GM19324 (cell line): ENCODE results near the gene INPP5K.
"Not testable (repeated sequence)": the region's sequence is repeated elsewhere in the genome, so short reads cannot be mapped to it uniquely, and the experiment has no call there.

ENCODE experiments used
- ATAC-seq: cut with Tn5 transposase; IDR thresholded peaks from one replicate; pipeline ENCODE4 v1.9.1; 2021; ENCODE audit warnings: mild to moderate bottlenecking, moderate library complexity; ENCODE audit not compliant: unreplicated experiment, low FRiP score

INPP5K gene

DNA sequence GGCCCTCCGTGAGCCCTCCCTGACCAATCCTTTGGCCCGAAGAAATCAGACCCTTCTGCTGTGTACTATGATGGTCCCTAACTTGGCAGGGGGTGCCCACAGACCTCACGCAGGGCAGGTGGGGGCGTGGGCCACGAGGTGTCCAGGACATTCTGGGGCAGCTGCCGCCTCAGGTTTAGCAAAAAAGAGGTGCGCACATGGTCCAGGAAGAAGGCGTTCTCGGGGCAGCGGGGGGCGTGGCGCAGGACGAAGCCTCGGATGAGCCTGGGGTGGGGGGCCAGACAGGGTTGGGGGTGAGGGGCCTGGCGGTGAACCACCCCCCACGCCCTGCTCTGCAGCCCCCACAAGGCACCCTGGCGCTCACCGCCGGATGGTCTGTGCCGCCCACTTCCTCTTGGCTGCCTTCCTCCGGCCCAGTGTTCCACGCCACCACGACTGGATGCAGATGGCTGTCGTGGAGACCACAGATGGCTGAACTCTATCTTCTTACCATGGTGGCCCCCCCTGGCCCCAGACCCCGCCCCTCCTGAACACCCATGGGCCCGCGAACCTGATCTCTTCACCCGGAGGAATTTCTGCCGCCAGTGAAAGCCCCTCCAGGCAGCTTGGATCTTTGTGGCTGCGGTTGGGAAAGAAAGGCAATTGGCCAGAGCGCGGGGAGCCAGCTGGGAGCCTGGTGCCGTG is 46.2 kb downstream of the INPP5K start:
- ATAC-seq = no peak

DNA sequence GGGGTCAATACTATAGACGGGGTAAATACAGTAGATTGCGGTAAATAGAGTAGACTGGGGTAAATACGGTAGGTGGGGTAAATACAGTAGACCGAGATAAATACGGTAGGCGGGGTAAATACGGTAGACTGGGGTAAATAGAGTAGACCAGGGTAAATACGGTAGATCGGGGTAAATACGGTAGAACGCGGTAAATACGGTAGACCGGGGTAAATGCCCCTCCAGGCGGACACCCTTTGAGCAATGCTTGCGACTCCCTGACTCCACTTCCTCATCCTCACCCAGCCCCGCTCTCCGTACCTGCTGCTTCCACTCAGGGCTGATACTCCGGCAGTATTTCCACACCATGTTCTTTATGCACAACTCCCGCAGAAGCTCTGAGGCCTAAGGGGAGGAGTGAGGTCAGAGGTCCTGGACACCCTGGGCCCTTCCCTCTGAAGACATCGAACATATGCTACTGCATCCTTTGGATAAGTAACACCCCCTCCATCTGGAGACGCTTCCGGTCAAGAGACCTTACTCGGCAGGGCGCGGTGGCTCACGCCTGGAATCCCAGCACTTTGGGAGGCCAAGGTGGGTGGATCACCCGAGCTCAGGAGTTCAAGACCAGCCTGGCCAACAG is 47.1 kb downstream of the INPP5K start:
- no peak for ATAC-seq

- no peak for ATAC-seq
These were observed 48.4 kb downstream of the INPP5K start for GRCh38 chr17:1467898-1468492.

DNA sequence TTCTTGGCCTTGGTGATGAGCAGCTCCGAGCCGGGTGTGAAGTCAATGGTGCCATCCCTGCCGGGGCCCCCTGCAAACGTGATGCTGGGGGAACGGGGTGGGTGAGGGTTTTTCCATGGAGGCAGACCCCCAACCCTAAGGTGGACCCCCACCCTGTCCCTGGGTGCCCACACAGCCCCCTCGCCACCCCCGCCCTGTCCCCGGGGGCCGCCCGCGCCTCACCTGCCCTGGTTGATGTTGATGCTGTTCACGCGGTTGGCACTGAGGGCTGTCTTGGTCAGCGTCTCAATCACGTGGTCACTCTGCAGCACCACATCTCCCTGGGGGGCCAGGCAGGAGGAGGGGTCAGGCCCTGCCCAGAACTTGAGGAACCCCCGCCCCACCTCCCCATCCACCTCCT is 49.2 kb downstream of the INPP5K start:
- ATAC-seq = no peak

GRCh38 chr17:1464186-1464585 is 52.2 kb downstream of the INPP5K start:
- ATAC-seq = no peak

DNA sequence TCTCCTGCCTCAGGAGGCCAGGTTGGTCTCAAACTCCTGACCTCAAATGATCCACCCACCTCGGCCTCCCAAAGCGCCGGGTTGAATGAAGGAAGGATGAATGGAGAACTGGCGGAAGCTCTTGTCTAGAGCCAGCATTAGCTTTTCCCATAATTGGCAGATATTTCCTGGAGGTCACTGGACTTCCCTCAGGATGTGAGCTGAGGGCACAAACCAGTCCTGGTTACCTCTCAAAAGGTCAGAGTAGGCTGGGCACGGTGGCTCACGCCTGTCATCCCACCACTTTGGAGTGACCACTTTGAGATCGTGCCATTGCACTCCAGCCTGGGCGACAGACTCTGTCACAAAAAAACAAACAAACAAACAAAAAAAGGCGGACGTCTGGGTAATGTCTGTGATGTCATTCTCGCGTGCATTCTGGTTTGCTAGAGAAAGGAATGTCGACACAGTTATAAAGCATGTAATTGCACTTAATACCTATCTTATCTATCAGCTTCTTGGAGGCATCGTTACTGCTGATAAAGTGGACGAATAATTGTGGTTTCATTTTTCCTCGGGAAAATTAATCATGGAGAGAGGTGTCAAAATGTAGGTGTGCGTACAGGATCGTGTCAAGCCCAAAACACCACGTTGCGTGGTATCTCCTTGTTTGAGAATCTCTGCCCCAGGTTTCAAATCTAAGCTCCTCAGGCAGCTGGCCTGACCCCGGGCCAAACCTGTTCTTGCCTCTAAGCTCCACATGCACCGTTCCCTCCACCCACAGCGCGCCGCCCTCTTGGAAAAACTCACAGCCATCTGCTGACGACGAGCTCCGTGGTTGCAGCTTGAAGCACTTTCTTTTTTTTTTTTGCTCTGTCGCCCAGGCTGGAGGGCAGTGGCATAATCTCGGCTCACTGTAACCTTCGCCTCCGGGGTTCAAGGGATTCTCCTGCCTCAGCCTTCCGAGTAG is 54.0 kb downstream of the INPP5K start:
- no peak for ATAC-seq

GRCh38 chr17:1461198-1461944 is 55.0 kb downstream of the INPP5K start:
- no peak for ATAC-seq

DNA sequence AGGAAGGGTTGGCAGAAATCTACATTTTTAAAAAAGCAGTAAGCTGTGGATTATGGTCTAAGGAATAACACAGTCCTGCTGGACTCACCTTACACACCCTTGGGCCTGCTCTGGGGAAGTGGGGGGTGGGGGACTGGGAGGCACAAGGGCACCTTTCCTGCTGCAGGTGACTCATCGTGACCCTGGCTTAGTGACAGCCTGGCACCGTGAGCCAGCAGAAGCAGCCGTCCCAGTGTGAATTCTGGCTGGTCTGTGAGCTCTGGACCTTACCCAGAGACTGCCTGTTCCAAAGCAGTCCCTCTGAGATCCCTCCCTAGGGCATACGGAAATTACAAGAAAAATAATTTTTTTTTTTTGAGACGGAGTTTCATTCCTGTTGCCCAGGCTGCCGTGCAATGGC is 56.2 kb downstream of the INPP5K start:
- no peak for ATAC-seq

- peak; percentile 94 for ATAC-seq
These were observed 60.4 kb downstream of the INPP5K start, which contains the start of gene CRK for GRCh38 chr17:1455797-1456599. Gene CRK, minus strand, starts transcription at chr17:1456232. Its CDS starts 115 bp downstream, at chr17:1456117.

GRCh38 chr17:1455291-1455796 is 61.1 kb downstream of the INPP5K start:
- ATAC-seq = peak; percentile 16

- ATAC-seq = no peak
These were observed 61.9 kb downstream of the INPP5K start for GRCh38 chr17:1454541-1454940.

GRCh38 chr17:1453694-1454093 is 62.7 kb downstream of the INPP5K start:
- ATAC-seq = not testable (repeated sequence)

DNA sequence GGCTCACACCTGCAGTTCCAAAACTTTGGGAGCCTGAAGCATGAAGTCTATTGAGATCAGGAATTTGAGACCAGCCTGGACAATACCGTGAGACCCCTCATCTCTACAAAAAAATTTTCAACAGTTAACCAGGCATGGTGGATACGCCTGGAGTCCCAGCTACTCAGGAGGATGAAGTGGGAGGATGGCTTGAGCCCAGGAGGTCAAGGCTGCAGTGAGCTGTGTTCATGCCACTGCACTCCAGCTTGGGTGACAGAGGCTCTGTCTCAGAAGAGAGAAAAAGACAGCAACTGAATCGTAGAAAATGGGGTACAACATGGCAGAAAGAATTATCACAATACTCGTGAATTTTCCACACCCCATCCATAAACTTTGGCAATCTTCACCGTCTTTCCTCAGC is 63.6 kb downstream of the INPP5K start:
- ATAC-seq = no peak

GRCh38 chr17:1450261-1450660 is 66.2 kb downstream of the INPP5K start:
- not testable (repeated sequence) for ATAC-seq

GRCh38 chr17:1449412-1449967 is 66.9 kb downstream of the INPP5K start:
- no peak for ATAC-seq

GRCh38 chr17:1447052-1447451 is 69.4 kb downstream of the INPP5K start:
- ATAC-seq = no peak

DNA sequence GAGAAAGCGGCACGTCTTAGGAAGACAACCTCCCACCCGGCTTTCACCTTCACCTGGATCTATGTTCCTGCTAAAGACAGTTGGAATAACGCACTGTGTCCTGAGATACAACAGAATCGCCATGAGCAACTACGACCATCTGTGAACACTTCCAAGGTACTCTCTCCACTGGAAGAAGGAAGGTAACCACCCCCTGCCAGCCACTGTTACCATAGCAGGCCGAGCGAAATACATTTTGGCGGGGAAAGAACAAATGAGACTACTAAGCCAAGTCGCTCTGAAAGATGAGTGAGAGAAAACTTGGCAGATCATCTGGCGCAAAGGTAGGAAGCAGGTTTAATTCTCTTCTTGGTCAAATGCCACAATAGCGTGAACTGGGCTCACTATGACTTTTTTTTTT is 70.2 kb downstream of the INPP5K start:
- ATAC-seq = no peak

- not testable (repeated sequence) for ATAC-seq
These were observed 70.7 kb downstream of the INPP5K start for GRCh38 chr17:1445695-1446094.
